GM12878 (cell line): Measurements from ENCODE around the gene CLCN2. TPM values are rescaled to one million over a fixed set of nuclear protein-coding genes. Genes with fewer than 3 reads are reported as not detected.

Experiments used
- ATF7 ChIP-seq: fragments of 450-650 bp; IDR thresholded peaks from 2 replicates; pipeline ENCODE4 v1.6.1; 2016; ENCODE audit warnings: low read depth, mild to moderate bottlenecking
- BACH1 ChIP-seq: fragments of 450-650 bp; IDR thresholded peaks from 2 replicates; pipeline ENCODE4 v1.6.1; 2017; ENCODE audit warnings: mild to moderate bottlenecking, borderline replicate concordance
- BHLHE40 ChIP-seq, 2 experiments: fragments of 450-650 bp in 1 of 2; IDR thresholded peaks; 2 replicates each; pipeline ENCODE4 v1.6.1; 2011 to 2017; ENCODE audit warnings: low read depth in 2 of 2, borderline replicate concordance in 1 of 2, improper control_type of control experiment in 1 of 2, low read length in 1 of 2, mild to moderate bottlenecking in 1 of 2
- BRCA1 ChIP-seq: IDR thresholded peaks from 2 replicates; pipeline ENCODE4 v1.6.1; 2011; ENCODE audit warnings: low read depth, low read length, improper control_type of control experiment
- CHD1 ChIP-seq: IDR thresholded peaks from 2 replicates; pipeline ENCODE4 v1.6.1; 2012; ENCODE audit warnings: low read depth, low read length, improper control_type of control experiment
- CREB1 ChIP-seq: IDR thresholded peaks from 2 replicates; pipeline ENCODE4 v1.6.1; 2012; ENCODE audit warnings: low read depth, mild to moderate bottlenecking, inconsistent platforms
- ESRRA ChIP-seq: IDR thresholded peaks from 2 replicates; pipeline ENCODE4 v1.6.1; 2012; ENCODE audit warnings: mild to moderate bottlenecking, low read length, improper control_type of control experiment
- FOXK2 ChIP-seq: fragments of 450-650 bp; IDR thresholded peaks from 2 replicates; pipeline ENCODE4 v1.6.1; 2017; ENCODE audit warnings: mild to moderate bottlenecking, moderate library complexity
- HDGF ChIP-seq: fragments of 450-650 bp; IDR thresholded peaks from 2 replicates; pipeline ENCODE4 v1.6.1; 2016; ENCODE audit warnings: antibody characterized with exemption
- MXI1 ChIP-seq: fragments of 150-350 bp; IDR thresholded peaks from 2 replicates; pipeline ENCODE4 v1.6.1; 2011; ENCODE audit warnings: low read depth, mild to moderate bottlenecking, inconsistent platforms, low read length, improper control_type of control experiment
- MYC ChIP-seq: IDR thresholded peaks from 2 replicates; pipeline ENCODE4 v1.6.1; 2011; ENCODE audit warnings: mild to moderate bottlenecking, low read length, moderate library complexity, inconsistent platforms; ENCODE audit not compliant: insufficient read depth, insufficient replicate concordance, insufficient read length, severe bottlenecking
- NR2C2 ChIP-seq: IDR thresholded peaks from 2 replicates; pipeline ENCODE4 v1.6.1; 2011; ENCODE audit warnings: borderline replicate concordance, low read depth; ENCODE audit not compliant: control insufficient read depth, insufficient read length
- NRF1 ChIP-seq: conservative IDR thresholded peaks from 2 replicates; pipeline ENCODE4 v1.6.1; 2011; ENCODE audit warnings: mild to moderate bottlenecking, low read depth, low read length, improper control_type of control experiment
- RAD51 ChIP-seq: fragments of 450-650 bp; IDR thresholded peaks from 2 replicates; pipeline ENCODE4 v1.6.1; 2016; ENCODE audit warnings: moderate library complexity, mild to moderate bottlenecking, inconsistent platforms
- RCOR1 ChIP-seq: conservative IDR thresholded peaks from 2 replicates; pipeline ENCODE4 v1.6.1; 2012; ENCODE audit warnings: low read depth, low read length, improper control_type of control experiment
- RUNX3 ChIP-seq: IDR thresholded peaks from 2 replicates; pipeline ENCODE4 v1.6.1; 2012; ENCODE audit warnings: low read length, inconsistent platforms
- SMAD1 ChIP-seq: fragments of 450-650 bp; IDR thresholded peaks from 2 replicates; pipeline ENCODE4 v1.6.1; 2018; ENCODE audit warnings: mild to moderate bottlenecking, low read depth; ENCODE audit not compliant: partially characterized antibody
- SREBF2 ChIP-seq: IDR thresholded peaks from 2 replicates; pipeline ENCODE4 v1.6.1; 2012; ENCODE audit warnings: mild to moderate bottlenecking, low read length
- SUZ12 ChIP-seq: fragments of 200-600 bp; sonication (generic); IDR thresholded peaks from one replicate; pipeline ENCODE4 v1.6.1; 2018; ENCODE audit warnings: antibody characterized with exemption, mild to moderate bottlenecking; ENCODE audit not compliant: unreplicated experiment
- TAF1 ChIP-seq: IDR thresholded peaks from 2 replicates; pipeline ENCODE4 v1.6.1; 2011; ENCODE audit warnings: mild to moderate bottlenecking, low read depth, low read length, borderline replicate concordance
- TBL1XR1 ChIP-seq: IDR thresholded peaks from 2 replicates; pipeline ENCODE4 v1.6.1; 2012; ENCODE audit warnings: low read depth, low read length, improper control_type of control experiment
- WRNIP1 ChIP-seq: IDR thresholded peaks from 2 replicates; pipeline ENCODE4 v1.6.1; 2011; ENCODE audit warnings: low read depth, low read length, improper control_type of control experiment, borderline replicate concordance
- ZNF207 ChIP-seq: fragments of 450-650 bp; IDR thresholded peaks from 2 replicates; pipeline ENCODE4 v1.6.1; 2014; ENCODE audit warnings: antibody characterized with exemption, mild to moderate bottlenecking, borderline replicate concordance
- ZNF384 ChIP-seq: IDR thresholded peaks from 2 replicates; pipeline ENCODE4 v1.6.1; 2012; ENCODE audit warnings: low read depth, mild to moderate bottlenecking, low read length, improper control_type of control experiment, borderline replicate concordance
- polyA plus RNA-seq, 11 experiments: library from polyadenylated mRNA; depleted of rRNA in 4 of 11; unstranded in 6 of 11; stranded (reverse) in 5 of 11; fragments of >200 nt; fragmentation: Nextera tagmentation in 4 of 11; fragmentation: Illumina TruSeq in 1 of 11; extraction: Ambion mirVana in 4 of 11; extraction: Trizol in 1 of 11; gene quantifications; 1 replicate in 1 of 11; 2 replicates in 10 of 11; pipeline versions ENCODE4 v1.2.1 to v1.2.3, GENCODE V29; 2011 to 2016; ENCODE audit warnings: inconsistent platforms in 2 of 11, missing spikeins in 2 of 11, low read depth in 1 of 11
- total RNA-seq, 4 experiments: library from RNA; depleted of rRNA in 3 of 4; stranded (reverse); fragments of >200 nt in 3 of 4; fragmentation: Illumina TruSeq in 1 of 4; extraction: Trizol in 1 of 4; gene quantifications; 2 replicates each; pipeline versions ENCODE4 v1.2.1 to v1.2.3, GENCODE V29; 2013 to 2021
- TF ChIP-seq, protein P1 (sequence below): IDR thresholded peaks from 2 replicates; pipeline ENCODE4 v1.6.1; 2011; ENCODE audit warnings: low read depth, mild to moderate bottlenecking, low read length, moderate library complexity, borderline replicate concordance; ENCODE audit errors: extremely low read depth
- TF ChIP-seq, protein P2 (sequence below): fragments of 150-350 bp; IDR thresholded peaks from 2 replicates; pipeline ENCODE4 v1.6.1; 2016; ENCODE audit warnings: low read depth, low read length
- TF ChIP-seq, protein P3 (sequence below): fragments of 450-650 bp; IDR thresholded peaks from 2 replicates; pipeline ENCODE4 v1.6.1; 2016; ENCODE audit warnings: mild to moderate bottlenecking

CLCN2 gene
- total and polyA plus RNA-seq, 10 of the 15 experiments (the other 5 are each of a cell fraction or from before 2014, with no cell fraction given), result 0.13 to 2.6 (median 0.85) TPM; not detected in 1

DNA sequence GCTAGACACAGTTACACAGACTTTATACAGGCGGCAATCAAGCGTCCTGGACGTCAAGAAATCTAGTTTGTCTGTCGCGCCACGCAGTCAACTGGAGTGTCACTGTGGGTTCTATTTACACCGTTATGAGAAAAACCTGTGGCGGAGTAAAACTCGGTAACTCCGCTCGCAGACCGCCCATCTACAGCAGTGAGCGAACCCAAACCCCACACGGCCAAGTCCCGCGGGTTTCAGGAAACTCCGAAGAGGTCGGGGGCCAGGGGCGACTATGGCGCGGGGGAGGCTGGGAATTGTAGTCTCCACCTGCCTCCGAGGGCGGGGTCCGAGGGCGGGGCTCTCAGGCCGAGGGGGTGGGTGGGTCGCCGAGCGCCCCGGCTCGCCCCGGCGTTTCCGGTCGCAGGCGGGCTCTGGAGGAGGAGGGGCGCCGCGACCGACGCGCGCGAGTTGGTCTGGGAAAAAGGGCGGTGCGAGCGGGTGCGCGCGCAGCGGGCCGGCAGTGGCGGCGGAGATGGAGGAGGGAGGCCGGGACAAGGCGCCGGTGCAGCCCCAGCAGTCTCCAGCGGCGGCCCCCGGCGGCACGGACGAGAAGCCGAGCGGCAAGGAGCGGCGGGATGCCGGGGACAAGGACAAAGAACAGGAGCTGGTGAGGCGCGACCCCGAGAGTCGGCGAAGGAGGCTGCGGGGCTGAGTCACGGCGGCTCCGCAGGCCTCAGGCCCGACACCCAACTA lies 62.5 kb downstream of the CLCN2 start, which contains the start of gene PSMD2 (continued):
- peak; percentile 73; the same call in 1 of the 2 replicates for TF ChIP-seq MXI1
- TF ChIP-seq BRCA1, result peak; percentile 77
- peak; percentile 45; the same call in 1 of the 2 replicates for TF ChIP-seq NRF1
- TF ChIP-seq ZNF384, result peak; percentile 74; the same call in 1 of the 2 replicates
- TF ChIP-seq TBL1XR1, result peak; percentile 53; the same call in 1 of the 2 replicates
- no peak for TF ChIP-seq SUZ12
- TF ChIP-seq BHLHE40 (IDR thresholded peaks at IDR 0.05; ENCODE audit: borderline replicate concordance in 1 of 2, low read depth in 2 of 2, low read length in 1 of 2), result no peak; a peak in 1 of 4 replicates
- TF ChIP-seq NR2C2, result no peak
- no peak for TF ChIP-seq FOXK2
- TF ChIP-seq, protein P1, sequence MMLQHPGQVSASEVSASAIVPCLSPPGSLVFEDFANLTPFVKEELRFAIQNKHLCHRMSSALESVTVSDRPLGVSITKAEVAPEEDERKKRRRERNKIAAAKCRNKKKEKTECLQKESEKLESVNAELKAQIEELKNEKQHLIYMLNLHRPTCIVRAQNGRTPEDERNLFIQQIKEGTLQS, result no peak
- TF ChIP-seq CREB1, result peak; percentile 64; the same call in 1 of the 2 replicates
- no peak for TF ChIP-seq MYC
- no peak for TF ChIP-seq ZNF207
- TF ChIP-seq, protein P2, sequence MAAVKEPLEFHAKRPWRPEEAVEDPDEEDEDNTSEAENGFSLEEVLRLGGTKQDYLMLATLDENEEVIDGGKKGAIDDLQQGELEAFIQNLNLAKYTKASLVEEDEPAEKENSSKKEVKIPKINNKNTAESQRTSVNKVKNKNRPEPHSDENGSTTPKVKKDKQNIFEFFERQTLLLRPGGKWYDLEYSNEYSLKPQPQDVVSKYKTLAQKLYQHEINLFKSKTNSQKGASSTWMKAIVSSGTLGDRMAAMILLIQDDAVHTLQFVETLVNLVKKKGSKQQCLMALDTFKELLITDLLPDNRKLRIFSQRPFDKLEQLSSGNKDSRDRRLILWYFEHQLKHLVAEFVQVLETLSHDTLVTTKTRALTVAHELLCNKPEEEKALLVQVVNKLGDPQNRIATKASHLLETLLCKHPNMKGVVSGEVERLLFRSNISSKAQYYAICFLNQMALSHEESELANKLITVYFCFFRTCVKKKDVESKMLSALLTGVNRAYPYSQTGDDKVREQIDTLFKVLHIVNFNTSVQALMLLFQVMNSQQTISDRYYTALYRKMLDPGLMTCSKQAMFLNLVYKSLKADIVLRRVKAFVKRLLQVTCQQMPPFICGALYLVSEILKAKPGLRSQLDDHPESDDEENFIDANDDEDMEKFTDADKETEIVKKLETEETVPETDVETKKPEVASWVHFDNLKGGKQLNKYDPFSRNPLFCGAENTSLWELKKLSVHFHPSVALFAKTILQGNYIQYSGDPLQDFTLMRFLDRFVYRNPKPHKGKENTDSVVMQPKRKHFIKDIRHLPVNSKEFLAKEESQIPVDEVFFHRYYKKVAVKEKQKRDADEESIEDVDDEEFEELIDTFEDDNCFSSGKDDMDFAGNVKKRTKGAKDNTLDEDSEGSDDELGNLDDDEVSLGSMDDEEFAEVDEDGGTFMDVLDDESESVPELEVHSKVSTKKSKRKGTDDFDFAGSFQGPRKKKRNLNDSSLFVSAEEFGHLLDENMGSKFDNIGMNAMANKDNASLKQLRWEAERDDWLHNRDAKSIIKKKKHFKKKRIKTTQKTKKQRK, result no peak
- TF ChIP-seq WRNIP1, result no peak
- TF ChIP-seq, protein P3, sequence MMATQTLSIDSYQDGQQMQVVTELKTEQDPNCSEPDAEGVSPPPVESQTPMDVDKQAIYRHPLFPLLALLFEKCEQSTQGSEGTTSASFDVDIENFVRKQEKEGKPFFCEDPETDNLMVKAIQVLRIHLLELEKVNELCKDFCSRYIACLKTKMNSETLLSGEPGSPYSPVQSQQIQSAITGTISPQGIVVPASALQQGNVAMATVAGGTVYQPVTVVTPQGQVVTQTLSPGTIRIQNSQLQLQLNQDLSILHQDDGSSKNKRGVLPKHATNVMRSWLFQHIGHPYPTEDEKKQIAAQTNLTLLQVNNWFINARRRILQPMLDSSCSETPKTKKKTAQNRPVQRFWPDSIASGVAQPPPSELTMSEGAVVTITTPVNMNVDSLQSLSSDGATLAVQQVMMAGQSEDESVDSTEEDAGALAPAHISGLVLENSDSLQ, result no peak
- TF ChIP-seq BACH1, result peak; percentile 73; the same call in 1 of the 2 replicates
- TF ChIP-seq CHD1, result no peak
- peak; percentile 34 for TF ChIP-seq SMAD1
- TF ChIP-seq ATF7, result no peak
- no peak; the same call in 1 of the 2 replicates for TF ChIP-seq RCOR1
- TF ChIP-seq TAF1, result peak; percentile 49
- no peak for TF ChIP-seq ESRRA
- peak; percentile 41; the same call in 1 of the 2 replicates for TF ChIP-seq RUNX3
- no peak for TF ChIP-seq SREBF2
- TF ChIP-seq RAD51, result no peak
- TF ChIP-seq HDGF, result no peak
